Activated CD4-positive, alpha-beta T cell treated with anti-CD3 and anti-CD28 coated beads for 36 hours (primary cell): ENCODE data around the gene DLX5. TPM values are rescaled to one million over a fixed set of nuclear protein-coding genes. Genes with fewer than 3 reads are reported as not detected.

Experiments
- ATAC-seq: fragments of 200-7000 bp; cut with Tn5 transposase; one replicate; pipeline ENCODE4 v1.10.0; 2021; ENCODE audit warnings: mild to moderate bottlenecking, moderate library complexity
- CTCF ChIA-PET: fragments of 350-600 bp; sonication (Branson Sonifier 250); formaldehyde crosslinking; loops from one replicate; lab custom pipeline; 2021; ENCODE audit warnings: antibody characterized with exemption; lab: Charles Lee
- POLR2A ChIA-PET: fragments of 350-600 bp; sonication (Branson Sonifier 250); formaldehyde crosslinking; loops from one replicate; lab custom pipeline; 2021; ENCODE audit warnings: antibody characterized with exemption, inconsistent platforms; lab: Charles Lee
- DNase-seq: peaks from one replicate; pipeline ENCODE4 v3.0.0-alpha.2; 2020
- H3K27ac Mint-ChIP-seq: one replicate; pipeline ENCODE4 v1.8.0; 2021; ENCODE audit warnings: mixed read lengths
- H3K27me3 Mint-ChIP-seq: one replicate; pipeline ENCODE4 v1.8.0; 2021; ENCODE audit warnings: mixed read lengths
- H3K36me3 Mint-ChIP-seq: one replicate; pipeline ENCODE4 v1.8.0; 2021; ENCODE audit warnings: low read depth, mixed read lengths
- H3K4me1 Mint-ChIP-seq: one replicate; pipeline ENCODE4 v1.8.0; 2021; ENCODE audit warnings: mixed read lengths
- H3K4me3 Mint-ChIP-seq: one replicate; pipeline ENCODE4 v1.8.0; 2021; ENCODE audit warnings: mild to moderate bottlenecking, moderate library complexity, mixed read lengths
- H3K9me3 Mint-ChIP-seq: one replicate; pipeline ENCODE4 v1.8.0; 2021; ENCODE audit warnings: low read depth, mixed read lengths
- intact Hi-C, 2 experiments: fragments of 100-400 bp; cut with DNase I in 1 of 2; cut with micrococcal nuclease in 1 of 2; formaldehyde crosslinking; loops; one replicate each; pipeline versions ENCODE4 v1.14.2 to v1.15.1; 2022 to 2024; cut with DNase I, micrococcal nuclease
- total RNA-seq, 2 experiments: library from RNA; stranded (reverse); gene quantifications; one replicate each; pipeline ENCODE4 v1.2.3, GENCODE V29; 2021

DLX5 gene
- total RNA-seq, 2 experiments from 2014 or later = not detected

- Mint-ChIP-seq H3K27me3 (peaks cover 86% of the 10 kb centered on the region), H3K27ac (no peak overlapping the region), H3K4me1 (peaks cover 22% of the 10 kb centered on the region), H3K4me3 (no peak overlapping the region), H3K9me3 (no peaks in the 10 kb centered on the region), H3K36me3 (no peaks in the 10 kb centered on the region)
- CTCF ChIA-PET = interaction anchor here (0.9 to 2.0 kb wide), 2 partner anchors 10 to 17 kb away, joined by 4 to 7 read pairs; no protein-coding TSS in a partner anchor
- ATAC-seq (no peak), DNase-seq (no peak)
- intact Hi-C loops = no loop called here
- POLR2A ChIA-PET = no interaction called here
These were observed 7.2 kb downstream of the DLX5 start for GRCh38 chr7:97017192-97018125.

- ATAC-seq (no peak), DNase-seq (no peak)
- POLR2A ChIA-PET = no interaction called here
- Mint-ChIP-seq H3K27ac (no peak overlapping the region), H3K27me3 (peaks cover 87% of the 10 kb centered on the region), H3K36me3 (peaks cover under 1% of the 10 kb centered on the region), H3K9me3 (peaks cover under 1% of the 10 kb centered on the region), H3K4me3 (no peak overlapping the region), H3K4me1 (peaks cover 15% of the 10 kb centered on the region)
- intact Hi-C loops = no loop called here
- CTCF ChIA-PET = interaction anchor here (2.0 kb wide), 1 partner anchor 11 kb away, joined by 7 read pairs; no protein-coding TSS in a partner anchor
These were observed 8.0 kb downstream of the DLX5 start for GRCh38 chr7:97016381-97017191.

- H3K9me3 Mint-ChIP-seq = peaks cover 5% of the 10 kb centered on the region
- intact Hi-C loops = no loop called here
- DNase-seq (no peak), ATAC-seq (no peak)
- POLR2A ChIA-PET = interaction anchor here (1.2 kb wide), 1 partner anchor 11 kb away, joined by 3 read pairs; no protein-coding TSS in a partner anchor
- no peak overlapping the region for H3K4me3 Mint-ChIP-seq
- H3K36me3 Mint-ChIP-seq = peaks cover 3% of the 10 kb centered on the region
- H3K4me1 Mint-ChIP-seq = peaks cover 12% of the 10 kb centered on the region
- H3K27me3 Mint-ChIP-seq = peaks cover 91% of the 10 kb centered on the region
- CTCF ChIA-PET = interaction anchor here (1.0 to 3.2 kb wide), 3 partner anchors 11 to 27 kb away, joined by 4 to 19 read pairs (median 7); no protein-coding TSS in a partner anchor
- no peak overlapping the region for H3K27ac Mint-ChIP-seq
These were observed 8.8 kb downstream of the DLX5 start for GRCh38 chr7:97015756-97016380.

- Mint-ChIP-seq H3K4me3 (no peak overlapping the region), H3K27me3 (peaks cover 89% of the 10 kb centered on the region), H3K36me3 (peaks cover 3% of the 10 kb centered on the region), H3K4me1 (peaks cover 10% of the 10 kb centered on the region), H3K9me3 (peaks cover 5% of the 10 kb centered on the region), H3K27ac (no peak overlapping the region)
- intact Hi-C loops = no loop called here
- CTCF ChIA-PET = interaction anchor here (1.0 to 3.2 kb wide), 3 partner anchors 9 to 26 kb away, joined by 3 to 19 read pairs (median 4); no protein-coding TSS in a partner anchor
- no peak for ATAC-seq
- POLR2A ChIA-PET = interaction anchor here (1.2 kb wide), 1 partner anchor 11 kb away, joined by 3 read pairs; no protein-coding TSS in a partner anchor
- DNase-seq = no peak
These were observed 9.4 kb downstream of the DLX5 start for GRCh38 chr7:97015279-97015678.

- Mint-ChIP-seq H3K36me3 (peaks cover 3% of the 10 kb centered on the region), H3K27me3 (peaks cover 89% of the 10 kb centered on the region), H3K4me3 (no peak overlapping the region), H3K27ac (no peak overlapping the region), H3K9me3 (peaks cover 5% of the 10 kb centered on the region), H3K4me1 (peaks cover 10% of the 10 kb centered on the region)
- intact Hi-C loops = no loop called here
- no peak for DNase-seq
- ChIA-PET POLR2A (no interaction called here), CTCF (interaction anchor here (1.4 to 3.2 kb wide), 2 partner anchors 10 to 13 kb away, joined by 3 to 19 read pairs; no protein-coding TSS in a partner anchor)
- ATAC-seq = no peak
These were observed 10.4 kb downstream of the DLX5 start for GRCh38 chr7:97014145-97014750.

GRCh38 chr7:97013845-97014134 lies 10.8 kb downstream of the DLX5 start:
- no peak overlapping the region for H3K4me3 Mint-ChIP-seq
- H3K27me3 Mint-ChIP-seq = peaks cover 87% of the 10 kb centered on the region
- peaks cover 3% of the 10 kb centered on the region for H3K36me3 Mint-ChIP-seq
- POLR2A ChIA-PET = no interaction called here
- DNase-seq (no peak), ATAC-seq (no peak)
- H3K4me1 Mint-ChIP-seq = peaks cover 10% of the 10 kb centered on the region
- intact Hi-C loops = loop anchor here in 1 of 2 experiments (1.0 kb wide), 1 partner anchor 13 kb away; no protein-coding TSS in a partner anchor
- no peak overlapping the region for H3K27ac Mint-ChIP-seq
- peaks cover 5% of the 10 kb centered on the region for H3K9me3 Mint-ChIP-seq
- CTCF ChIA-PET = interaction anchor here (0.6 to 3.2 kb wide), 2 partner anchors 9 to 13 kb away, joined by 3 to 19 read pairs; no protein-coding TSS in a partner anchor

GRCh38 chr7:97013134-97013844 lies 11.3 kb downstream of the DLX5 start:
- POLR2A ChIA-PET = interaction anchor here (0.6 kb wide), 1 partner anchor 98 kb away, joined by 3 read pairs; no protein-coding TSS in a partner anchor
- peaks cover 10% of the 10 kb centered on the region for H3K4me1 Mint-ChIP-seq
- intact Hi-C loops = loop anchor here in 1 of 2 experiments (1.0 kb wide), 1 partner anchor 13 kb away; no protein-coding TSS in a partner anchor

GRCh38 chr7:97012365-97013133 lies 12.1 kb downstream of the DLX5 start:
- ATAC-seq (no peak), DNase-seq (no peak)
- ChIA-PET CTCF (interaction anchor here (3.2 kb wide), 1 partner anchor 14 kb away, joined by 19 read pairs; no protein-coding TSS in a partner anchor), POLR2A (interaction anchor here (0.6 kb wide), 1 partner anchor 99 kb away, joined by 3 read pairs; no protein-coding TSS in a partner anchor)
- intact Hi-C loops = loop anchor here in 1 of 2 experiments (1.0 kb wide), 1 partner anchor 14 kb away; no protein-coding TSS in a partner anchor
- peaks cover 3% of the 10 kb centered on the region for H3K36me3 Mint-ChIP-seq
- H3K27me3 Mint-ChIP-seq = peaks cover 87% of the 10 kb centered on the region
- no peak overlapping the region for H3K27ac Mint-ChIP-seq
- peaks cover 8% of the 10 kb centered on the region for H3K4me1 Mint-ChIP-seq
- no peak overlapping the region for H3K4me3 Mint-ChIP-seq
- H3K9me3 Mint-ChIP-seq = peaks cover 5% of the 10 kb centered on the region

More at GRCh38 chr7:97013134-97013844, 11.3 kb downstream of the DLX5 start:
- no peak for DNase-seq
- Mint-ChIP-seq H3K9me3 (peaks cover 5% of the 10 kb centered on the region), H3K36me3 (peaks cover 3% of the 10 kb centered on the region), H3K27ac (no peak overlapping the region), H3K27me3 (peaks cover 86% of the 10 kb centered on the region), H3K4me3 (no peak overlapping the region)
- CTCF ChIA-PET = interaction anchor here (0.6 to 3.2 kb wide), 2 partner anchors 9 to 14 kb away, joined by 3 to 19 read pairs; no protein-coding TSS in a partner anchor
- no peak for ATAC-seq

GRCh38 chr7:97011536-97012364 lies 12.9 kb downstream of the DLX5 start:
- intact Hi-C loops = no loop called here
- H3K9me3 Mint-ChIP-seq = peaks cover 5% of the 10 kb centered on the region
- POLR2A ChIA-PET = no interaction called here
- ATAC-seq (no peak), DNase-seq (no peak)
- H3K36me3 Mint-ChIP-seq = peaks cover 3% of the 10 kb centered on the region
- CTCF ChIA-PET = no interaction called here
- H3K4me3 Mint-ChIP-seq = no peak overlapping the region
- H3K27me3 Mint-ChIP-seq = peaks cover 87% of the 10 kb centered on the region
- peaks cover 5% of the 10 kb centered on the region for H3K4me1 Mint-ChIP-seq
- H3K27ac Mint-ChIP-seq = no peak overlapping the region
